ENCODE measurements around the gene GK2.

The GK2 gene

DNA sequence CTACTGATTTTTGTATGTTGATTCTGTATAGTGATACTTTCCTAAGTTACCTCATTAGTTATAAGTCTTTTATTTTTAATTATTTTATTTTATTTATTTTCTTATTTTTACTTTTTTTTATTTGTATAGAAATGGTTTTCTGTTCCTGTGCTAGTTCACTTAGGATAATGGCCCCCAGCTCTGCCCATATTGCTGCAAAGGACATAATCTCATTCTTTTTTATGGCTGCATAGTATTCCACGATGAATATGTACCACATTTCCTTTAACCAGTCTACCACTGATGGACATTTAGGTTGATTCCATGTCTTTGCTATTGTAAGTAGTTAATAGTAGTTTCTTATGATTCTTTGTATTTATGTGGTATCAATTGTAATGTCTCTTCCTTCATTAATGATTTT, 31.5 kb upstream of the GK2 start:
- DNase-seq (ENCODE audit: low read depth), result no peak
- TF ChIP-seq, protein P1, sequence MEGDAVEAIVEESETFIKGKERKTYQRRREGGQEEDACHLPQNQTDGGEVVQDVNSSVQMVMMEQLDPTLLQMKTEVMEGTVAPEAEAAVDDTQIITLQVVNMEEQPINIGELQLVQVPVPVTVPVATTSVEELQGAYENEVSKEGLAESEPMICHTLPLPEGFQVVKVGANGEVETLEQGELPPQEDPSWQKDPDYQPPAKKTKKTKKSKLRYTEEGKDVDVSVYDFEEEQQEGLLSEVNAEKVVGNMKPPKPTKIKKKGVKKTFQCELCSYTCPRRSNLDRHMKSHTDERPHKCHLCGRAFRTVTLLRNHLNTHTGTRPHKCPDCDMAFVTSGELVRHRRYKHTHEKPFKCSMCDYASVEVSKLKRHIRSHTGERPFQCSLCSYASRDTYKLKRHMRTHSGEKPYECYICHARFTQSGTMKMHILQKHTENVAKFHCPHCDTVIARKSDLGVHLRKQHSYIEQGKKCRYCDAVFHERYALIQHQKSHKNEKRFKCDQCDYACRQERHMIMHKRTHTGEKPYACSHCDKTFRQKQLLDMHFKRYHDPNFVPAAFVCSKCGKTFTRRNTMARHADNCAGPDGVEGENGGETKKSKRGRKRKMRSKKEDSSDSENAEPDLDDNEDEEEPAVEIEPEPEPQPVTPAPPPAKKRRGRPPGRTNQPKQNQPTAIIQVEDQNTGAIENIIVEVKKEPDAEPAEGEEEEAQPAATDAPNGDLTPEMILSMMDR (IDR thresholded peaks at IDR 0.05; ENCODE audit: low read depth, low read length, missing control alignments), result no peak
- no peak overlapping the region for H3K4me3 ChIP-seq (ENCODE audit: low read depth, low read length)

DNA sequence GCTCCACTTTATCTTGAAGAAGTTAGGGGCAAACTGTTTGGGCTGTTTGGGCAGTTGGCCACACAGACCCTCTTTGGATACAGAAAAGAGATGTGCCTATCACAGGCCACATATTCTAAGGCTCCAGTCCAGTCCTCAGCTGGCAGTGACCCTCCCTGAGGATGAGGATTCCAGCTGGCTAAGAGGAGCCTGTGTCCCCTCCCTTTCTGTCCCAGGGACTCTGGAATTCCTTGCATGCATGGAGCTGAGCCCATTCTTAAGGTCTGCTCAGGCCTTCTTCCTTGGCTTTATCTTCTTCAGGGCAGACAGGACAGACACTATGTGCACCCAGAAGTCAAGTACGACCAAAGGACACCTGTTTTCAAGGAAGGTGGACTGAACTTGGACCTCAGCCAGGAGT, 23.8 kb upstream of the GK2 start:
- no peak for DNase-seq (ENCODE audit: low read depth)
- H3K4me3 ChIP-seq (ENCODE audit: low read depth, low read length), result no peak overlapping the region
- TF ChIP-seq, protein P1 (IDR thresholded peaks at IDR 0.05; ENCODE audit: low read depth, low read length, missing control alignments), result no peak

DNA sequence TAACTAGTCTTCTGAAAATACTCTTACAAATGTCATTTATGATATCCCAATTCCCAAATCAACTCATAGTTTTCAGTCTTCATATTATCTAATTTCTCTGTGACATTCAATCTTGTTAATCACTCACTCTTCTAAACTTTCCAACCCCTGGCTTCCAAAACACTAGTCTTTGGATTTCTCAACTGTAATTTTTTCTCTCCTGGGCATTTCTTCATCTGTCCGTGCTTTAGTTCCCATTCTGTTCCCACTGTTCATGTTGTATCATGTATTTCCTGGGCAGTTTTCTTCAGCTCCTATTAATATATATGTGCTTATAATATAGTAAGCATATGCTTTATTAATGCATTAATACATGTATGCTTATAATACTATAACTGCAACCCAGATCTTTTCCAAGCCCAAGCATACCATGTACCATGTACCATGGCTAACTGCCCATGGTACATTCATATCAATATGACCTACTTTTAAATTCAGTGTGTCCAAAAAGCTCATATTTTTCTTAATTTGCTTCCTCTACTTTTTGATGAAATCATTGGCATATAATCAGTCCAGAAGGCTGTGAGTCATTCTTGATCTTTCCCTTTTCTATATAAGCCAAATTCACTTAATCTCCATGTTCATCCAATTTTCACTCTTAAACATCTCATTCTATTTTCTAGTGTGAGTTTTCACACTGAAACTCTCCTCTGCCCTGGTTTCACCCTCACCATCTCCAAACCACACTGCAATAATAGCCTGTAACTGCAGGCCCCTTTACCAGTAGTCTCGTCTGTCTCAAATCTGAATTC, 21.3 kb upstream of the GK2 start:
- no peak for DNase-seq (ENCODE audit: low read depth)
- no peak overlapping the region for H3K4me3 ChIP-seq (ENCODE audit: low read depth, low read length)
- TF ChIP-seq, protein P1 (IDR thresholded peaks at IDR 0.05; ENCODE audit: low read depth, low read length, missing control alignments), result no peak

DNA sequence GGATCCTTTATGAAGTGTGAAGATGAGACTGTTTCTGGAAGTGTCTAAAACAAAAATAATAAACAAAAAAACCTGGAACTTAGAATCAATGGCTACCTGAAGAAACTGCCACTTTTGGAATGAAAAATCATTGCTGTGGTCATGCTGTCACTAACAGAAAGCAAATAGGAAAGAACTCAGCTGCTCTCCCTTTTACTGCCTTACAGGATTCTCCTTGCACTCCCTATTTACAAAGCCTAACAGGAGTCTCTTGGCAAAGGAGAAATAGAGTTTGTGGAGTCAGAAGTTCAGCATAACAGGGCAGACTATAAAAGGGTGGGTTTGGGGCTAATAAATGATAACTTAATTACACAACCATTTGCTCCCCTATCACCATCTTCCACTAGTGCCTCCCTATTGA, 19.0 kb upstream of the GK2 start:
- no peak overlapping the region for H3K4me3 ChIP-seq (ENCODE audit: low read depth, low read length)
- no peak for DNase-seq (ENCODE audit: low read depth)
- TF ChIP-seq, protein P1 (IDR thresholded peaks at IDR 0.05; ENCODE audit: low read depth, low read length, missing control alignments), result no peak

DNA sequence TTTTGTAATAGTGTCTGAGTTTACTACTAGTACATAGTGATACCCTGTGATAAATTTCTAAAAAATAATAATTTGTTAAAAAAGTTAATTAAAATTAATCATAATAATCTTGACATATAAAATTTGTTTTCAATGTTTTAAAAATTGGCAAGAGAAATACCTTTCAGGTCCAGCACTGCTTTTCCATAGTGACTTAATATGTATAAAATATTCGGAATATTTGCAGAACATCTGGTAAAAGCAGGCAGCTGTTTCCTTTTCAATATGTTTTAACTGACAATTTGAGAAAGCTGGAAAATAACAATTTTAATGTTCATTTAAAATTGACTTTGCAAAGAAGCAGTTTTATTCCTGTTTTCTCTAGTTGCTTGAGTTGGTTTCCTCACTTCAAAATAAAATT, 17.6 kb upstream of the GK2 start:
- H3K4me3 ChIP-seq (ENCODE audit: low read depth, low read length), result no peak overlapping the region
- TF ChIP-seq, protein P1 (IDR thresholded peaks at IDR 0.05; ENCODE audit: low read depth, low read length, missing control alignments), result no peak
- DNase-seq (ENCODE audit: low read depth), result no peak

DNA sequence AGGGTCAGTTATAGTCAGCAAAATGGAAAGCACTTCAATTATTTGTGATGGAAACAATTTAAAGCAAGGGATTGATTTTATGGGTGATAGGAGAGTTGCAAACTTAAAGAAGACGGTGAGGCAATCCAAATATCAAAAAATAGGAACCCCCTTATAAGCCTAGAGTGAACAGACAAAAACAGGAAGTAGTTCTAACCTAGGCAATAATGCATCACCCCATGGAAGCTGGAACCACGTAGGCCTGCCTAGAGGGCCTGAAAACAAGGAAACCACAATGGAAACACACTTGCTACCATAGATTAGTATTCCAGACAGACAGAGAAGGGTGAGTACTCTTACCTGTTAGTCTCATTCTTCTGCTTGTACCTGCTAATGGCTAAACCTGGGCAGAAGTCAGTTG, 13.5 kb upstream of the GK2 start:
- no peak for DNase-seq (ENCODE audit: low read depth)
- H3K4me3 ChIP-seq (ENCODE audit: low read depth, low read length), result no peak overlapping the region

More for the DNA sequence above, 13.5 kb upstream of the GK2 start:
- TF ChIP-seq, protein P1 (IDR thresholded peaks at IDR 0.05; ENCODE audit: low read depth, low read length, missing control alignments), result no peak
